ENCODE results near the gene L3MBTL2.
A peak's percentile ranks its signal among the peaks of the same experiment; 100 is the strongest.

L3MBTL2 gene

GRCh38 chr22:41215409-41215808 lies 10.3 kb downstream of the L3MBTL2 start:
- no peak for DNase-seq

GRCh38 chr22:41215926-41216325 lies 10.8 kb downstream of the L3MBTL2 start:
- DNase-seq, result no peak

GRCh38 chr22:41216984-41217383 lies 11.9 kb downstream of the L3MBTL2 start:
- DNase-seq, result no peak

- DNase-seq, result peak; percentile 81
Measured at GRCh38 chr22:41217553-41218157, 12.5 kb downstream of the L3MBTL2 start.

- DNase-seq, result no peak
Measured at GRCh38 chr22:41222846-41223507, 17.9 kb downstream of the L3MBTL2 start.

- DNase-seq, result no peak
Measured at GRCh38 chr22:41223535-41223934, 18.4 kb downstream of the L3MBTL2 start.

- no peak for DNase-seq
Measured at GRCh38 chr22:41226723-41227655, 21.9 kb downstream of the L3MBTL2 start.

GRCh38 chr22:41229215-41229614 lies 24.1 kb downstream of the L3MBTL2 start:
- no peak for DNase-seq

- no peak for DNase-seq
Measured at GRCh38 chr22:41229730-41230400, 24.8 kb downstream of the L3MBTL2 start.

- DNase-seq, result no peak
Measured at GRCh38 chr22:41230401-41230785, 25.3 kb downstream of the L3MBTL2 start.

GRCh38 chr22:41231369-41231768 lies 26.3 kb downstream of the L3MBTL2 start:
- no peak for DNase-seq

GRCh38 chr22:41234815-41235695 lies 29.9 kb downstream of the L3MBTL2 start:
- DNase-seq, result no peak

GRCh38 chr22:41237036-41237706 lies 32.1 kb downstream of the L3MBTL2 start:
- no peak for DNase-seq

GRCh38 chr22:41237707-41238569 lies 32.8 kb downstream of the L3MBTL2 start:
- DNase-seq, result peak; percentile 30

GRCh38 chr22:41238570-41239442 lies 33.7 kb downstream of the L3MBTL2 start:
- DNase-seq, result no peak

GRCh38 chr22:41239443-41240128 lies 34.5 kb downstream of the L3MBTL2 start:
- no peak for DNase-seq

GRCh38 chr22:41240377-41241132 lies 35.4 kb downstream of the L3MBTL2 start, which contains the start of gene CHADL:
Gene CHADL (minus strand): TSS chr22:41240931. CDS start chr22:41240881, 50 bp downstream.
- no peak for DNase-seq
